Islet precursor cell (in vitro differentiated cells): Measurements from ENCODE around the gene NFATC3.

Source experiments
- DNase-seq: peaks from one replicate; pipeline ENCODE4 v3.0.0-alpha.2; 2018

The NFATC3 gene

GRCh38 chr16:68073902-68074760, 11.0 kb upstream of the NFATC3 start:
- no peak for DNase-seq

- DNase-seq, result no peak
Observed at GRCh38 chr16:68074850-68075555, 10.2 kb upstream of the NFATC3 start.

DNA sequence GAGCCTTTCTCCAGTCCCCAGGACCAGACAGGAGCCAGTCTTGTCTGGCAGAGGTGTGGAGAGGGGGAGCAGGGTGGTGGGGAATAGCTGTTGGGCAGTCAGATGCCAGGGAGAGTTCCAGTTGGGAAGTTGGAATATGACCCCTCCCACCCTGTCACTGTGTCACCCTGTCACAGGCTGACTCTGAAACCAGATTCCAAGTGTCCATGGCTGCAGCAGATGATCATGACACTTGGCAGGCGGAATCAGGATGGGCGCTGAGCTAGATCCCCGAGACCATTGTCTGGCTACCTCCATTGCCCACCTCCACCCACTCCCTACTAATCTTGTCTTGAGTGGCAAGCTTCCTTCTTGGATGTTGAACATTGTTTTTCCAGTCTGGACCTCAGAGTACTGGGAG, 9.2 kb upstream of the NFATC3 start:
- DNase-seq, result no peak

DNA sequence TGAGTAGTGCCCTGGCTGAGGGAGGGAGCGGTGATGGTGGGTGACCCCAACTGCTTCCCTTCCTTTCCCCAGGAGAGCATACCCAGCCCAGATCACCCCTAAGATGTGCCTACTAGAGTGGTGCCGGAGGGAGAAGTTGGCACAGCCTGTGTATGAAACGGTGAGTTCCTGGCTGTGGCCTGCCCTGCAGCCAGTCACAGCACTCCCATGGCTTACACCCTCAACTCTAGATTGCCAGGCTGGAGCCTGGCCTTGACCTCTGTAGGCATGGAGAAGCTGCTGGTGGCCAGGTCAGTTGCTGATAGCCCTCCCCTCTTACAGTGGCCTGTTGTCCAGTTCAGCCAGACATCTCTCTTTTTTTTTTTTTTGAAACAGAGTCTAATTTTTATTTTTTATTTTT, 8.6 kb upstream of the NFATC3 start:
- no peak for DNase-seq

DNA sequence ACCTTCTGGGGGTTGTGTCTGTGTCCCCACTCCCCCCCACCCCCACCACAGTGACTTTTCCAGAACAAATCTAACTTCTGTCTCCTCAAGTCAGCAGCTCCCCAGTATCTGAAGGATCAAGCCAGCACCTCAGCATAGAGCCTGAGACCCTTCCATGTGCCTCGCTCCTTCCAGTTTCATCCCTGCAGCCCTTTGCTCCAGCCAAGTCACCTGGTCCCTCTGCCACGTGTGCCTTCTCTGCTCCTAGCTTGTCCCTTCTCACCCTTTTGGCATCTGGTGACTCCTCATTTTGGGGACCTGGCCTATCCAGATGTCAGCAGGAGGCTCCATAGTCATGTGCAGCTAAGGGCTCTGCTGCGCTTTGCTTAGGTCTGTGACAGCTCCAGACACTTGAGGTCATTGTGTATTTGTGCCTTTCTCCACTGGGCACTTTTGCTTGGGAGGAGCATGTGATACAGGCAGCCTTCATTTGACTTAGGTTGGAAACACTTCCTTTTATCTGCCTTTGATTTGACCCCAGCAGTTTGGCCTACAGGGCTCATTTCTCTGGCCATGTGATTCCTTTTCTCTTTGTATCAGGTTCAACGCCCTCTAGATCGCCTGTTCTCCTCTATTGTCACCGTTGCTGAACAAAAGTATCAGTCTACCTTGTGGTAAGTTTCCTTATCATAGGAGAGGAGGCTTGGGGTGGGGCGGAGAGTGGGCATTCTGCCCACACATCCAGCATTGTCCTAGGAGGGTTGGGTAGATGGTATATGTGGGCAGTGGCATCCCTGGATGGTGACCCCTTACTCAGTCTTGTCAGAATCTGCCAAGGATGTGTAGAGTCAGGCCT, 7.1 kb upstream of the NFATC3 start:
- DNase-seq, result no peak

- no peak for DNase-seq
Observed at GRCh38 chr16:68078701-68079375, 6.3 kb upstream of the NFATC3 start.

GRCh38 chr16:68079376-68079625, 5.9 kb upstream of the NFATC3 start:
- DNase-seq, result no peak

DNA sequence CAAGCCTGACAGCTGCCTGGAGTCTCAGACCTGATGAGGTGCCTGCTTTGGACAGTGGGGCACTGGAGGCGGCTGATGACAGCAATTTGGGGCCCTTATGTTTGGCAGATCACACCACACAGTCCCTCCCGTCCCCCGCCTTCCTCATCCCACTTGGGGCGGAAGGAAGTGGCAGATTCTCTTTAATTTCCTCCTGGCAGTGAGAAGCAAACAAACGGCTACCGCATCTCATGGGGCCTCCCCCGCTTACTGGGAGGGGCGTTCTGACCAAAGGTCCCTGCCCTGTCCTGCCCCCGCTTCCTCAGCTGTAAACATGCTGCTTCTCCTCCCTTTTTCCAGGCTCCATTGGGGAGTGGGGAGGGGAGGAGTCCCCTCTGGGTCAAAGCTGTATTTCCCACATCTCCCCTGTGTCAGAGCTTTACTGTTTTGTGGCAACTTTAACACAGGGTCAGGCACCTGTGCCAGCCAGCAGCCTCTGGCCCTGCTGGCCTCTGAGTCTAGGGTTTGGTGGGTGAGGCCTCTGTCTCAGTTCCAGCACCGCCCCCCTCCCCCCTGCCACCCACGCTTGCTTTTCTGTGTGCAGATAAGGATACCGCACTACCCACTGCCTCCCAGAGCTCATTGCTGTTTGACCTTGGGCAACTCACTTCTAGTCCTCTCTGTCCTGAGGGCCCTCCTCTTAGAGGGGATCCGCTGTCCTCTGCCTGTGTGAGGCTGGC, 5.4 kb upstream of the NFATC3 start:
- DNase-seq, result no peak

GRCh38 chr16:68081861-68082628, 3.1 kb upstream of the NFATC3 start:
- DNase-seq, result no peak

- no peak for DNase-seq
Observed at GRCh38 chr16:68082629-68083238, 2.4 kb upstream of the NFATC3 start.

- DNase-seq, result no peak
Observed at GRCh38 chr16:68083239-68083781, 1.9 kb upstream of the NFATC3 start.

GRCh38 chr16:68083861-68084503, 1.2 kb upstream of the NFATC3 start:
- DNase-seq, result peak; percentile 88

- DNase-seq, result peak; percentile 88
Observed at GRCh38 chr16:68084504-68085258, 489 bp upstream of the NFATC3 start.

- DNase-seq, result no peak
Observed at GRCh38 chr16:68086336-68086841, 1.2 kb downstream of the NFATC3 start.

DNA sequence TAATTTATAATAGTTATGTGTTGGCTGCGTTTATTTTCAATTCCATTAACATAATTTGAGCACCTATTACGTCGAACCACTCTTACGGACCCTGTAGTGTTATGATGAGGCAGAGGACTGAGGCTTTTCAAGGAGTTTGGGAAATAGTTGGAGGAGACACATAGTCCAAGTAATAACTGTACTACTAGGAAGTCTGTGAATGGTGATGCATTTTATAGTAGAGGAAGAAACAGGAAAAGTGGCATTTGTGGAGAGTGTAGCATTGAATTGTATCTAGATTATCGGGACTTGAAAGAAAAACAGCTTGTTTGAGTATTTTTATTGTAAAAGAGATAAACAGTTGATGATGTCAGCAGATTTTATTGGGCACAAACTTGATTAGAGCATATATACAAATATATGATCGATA, 1.7 kb downstream of the NFATC3 start:
- no peak for DNase-seq

GRCh38 chr16:68087688-68088087, 2.5 kb downstream of the NFATC3 start:
- no peak for DNase-seq

DNA sequence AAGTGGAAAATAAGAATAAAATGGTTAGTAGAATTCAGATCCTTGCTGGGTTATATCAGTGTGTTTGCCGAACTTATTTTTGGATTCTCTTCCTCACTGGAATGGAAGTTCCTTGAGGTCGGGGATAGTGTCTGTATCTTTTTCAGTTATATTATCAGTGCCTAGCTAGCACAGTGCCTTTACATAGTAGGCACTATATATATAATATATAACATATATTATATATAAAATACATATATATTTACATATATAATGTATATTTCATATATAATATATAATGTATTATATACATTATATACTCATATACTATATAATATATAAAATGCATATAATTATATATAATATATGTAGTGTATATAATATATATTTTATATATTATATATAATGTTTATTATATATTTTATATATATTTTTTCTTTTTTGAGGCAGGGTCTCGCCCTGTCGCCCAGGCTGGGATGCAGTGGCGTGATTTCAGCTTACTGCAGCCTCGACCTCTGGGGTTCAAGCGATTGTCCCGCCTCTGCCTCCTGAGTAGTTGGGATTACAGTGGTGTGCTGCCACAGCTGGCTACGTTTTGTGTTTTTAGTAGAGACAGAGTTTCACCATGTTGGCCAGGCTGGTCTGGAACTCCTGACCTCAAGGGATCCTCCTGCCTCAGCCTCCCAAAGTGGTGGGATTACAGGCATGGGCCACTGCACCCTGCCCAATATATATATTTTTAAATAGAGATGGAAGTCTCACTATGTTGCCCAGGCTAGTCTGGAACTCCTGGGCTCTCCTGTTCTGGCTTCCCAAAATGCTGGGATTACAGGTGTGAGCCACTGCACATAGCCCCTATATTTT, 3.2 kb downstream of the NFATC3 start:
- DNase-seq, result no peak

DNA sequence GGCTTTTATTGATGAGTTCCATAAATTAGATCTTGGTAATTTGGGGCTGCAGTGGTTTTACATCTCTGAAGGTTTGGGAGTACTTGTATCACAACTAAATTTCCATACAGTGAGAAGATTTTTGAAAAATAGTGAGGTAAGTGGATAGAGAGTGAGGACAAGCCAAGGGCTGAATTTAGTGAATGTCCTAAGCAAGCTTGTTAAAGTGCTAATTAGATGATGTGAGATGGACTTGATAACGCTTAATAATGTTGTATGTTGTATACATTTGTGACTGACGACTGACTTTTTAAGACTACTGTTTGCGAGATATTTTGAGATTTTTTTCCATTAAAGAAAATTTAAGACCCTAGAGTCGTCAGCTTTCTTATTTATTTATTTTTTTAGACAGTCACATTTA, 3.9 kb downstream of the NFATC3 start:
- DNase-seq, result no peak
